GM20000 (cell line): Measurements from ENCODE around the gene ZNF407.

Source experiments
- DNase-seq: peaks from one replicate; pipeline ENCODE4 v3.0.0; 2012; ENCODE audit warnings: low spot score
- TF ChIP-seq, protein P1 (sequence below): IDR thresholded peaks from 2 replicates; pipeline ENCODE4 v1.5.1; 2012; ENCODE audit warnings: mild to moderate bottlenecking, control low read depth; ENCODE audit errors: extremely low read depth, missing control alignments

ZNF407 gene

DNA sequence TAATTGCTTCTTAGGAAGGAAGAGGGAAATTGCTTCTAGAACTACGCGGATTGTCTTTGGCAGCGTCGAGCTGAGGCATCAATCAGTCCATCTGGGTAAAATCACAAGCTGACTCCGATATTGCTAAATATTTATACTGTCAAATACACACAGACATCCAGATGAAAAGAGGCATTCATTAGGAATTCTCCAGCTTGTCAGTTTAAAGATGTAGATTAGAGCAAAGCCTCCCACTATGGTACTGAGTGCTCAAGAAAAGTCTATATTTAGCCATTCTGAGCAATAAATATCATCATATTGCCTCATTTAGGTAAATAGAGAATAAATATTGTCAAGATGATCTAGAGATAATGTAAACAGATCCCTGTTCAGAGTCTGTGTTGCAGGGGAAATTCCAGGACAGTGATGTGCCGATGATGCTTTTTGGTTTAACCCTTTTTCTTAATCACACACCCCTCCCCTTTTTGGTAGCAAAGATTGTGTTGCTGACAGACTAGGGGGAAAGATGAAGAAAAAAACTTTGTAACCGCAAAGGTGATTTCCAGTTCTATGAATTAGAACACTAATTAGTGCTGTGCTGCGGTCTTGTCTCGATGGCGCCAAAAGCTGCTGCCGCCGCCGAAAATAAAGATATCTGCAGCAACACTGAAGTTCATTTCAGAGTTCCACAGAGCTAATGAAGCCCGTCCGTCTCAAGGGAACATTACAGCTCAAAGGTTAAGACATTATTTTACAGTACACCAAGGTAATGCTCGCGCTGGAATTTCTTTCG is 439.4 kb downstream of the ZNF407 start:
- DNase-seq, result no peak
- TF ChIP-seq, protein P1, sequence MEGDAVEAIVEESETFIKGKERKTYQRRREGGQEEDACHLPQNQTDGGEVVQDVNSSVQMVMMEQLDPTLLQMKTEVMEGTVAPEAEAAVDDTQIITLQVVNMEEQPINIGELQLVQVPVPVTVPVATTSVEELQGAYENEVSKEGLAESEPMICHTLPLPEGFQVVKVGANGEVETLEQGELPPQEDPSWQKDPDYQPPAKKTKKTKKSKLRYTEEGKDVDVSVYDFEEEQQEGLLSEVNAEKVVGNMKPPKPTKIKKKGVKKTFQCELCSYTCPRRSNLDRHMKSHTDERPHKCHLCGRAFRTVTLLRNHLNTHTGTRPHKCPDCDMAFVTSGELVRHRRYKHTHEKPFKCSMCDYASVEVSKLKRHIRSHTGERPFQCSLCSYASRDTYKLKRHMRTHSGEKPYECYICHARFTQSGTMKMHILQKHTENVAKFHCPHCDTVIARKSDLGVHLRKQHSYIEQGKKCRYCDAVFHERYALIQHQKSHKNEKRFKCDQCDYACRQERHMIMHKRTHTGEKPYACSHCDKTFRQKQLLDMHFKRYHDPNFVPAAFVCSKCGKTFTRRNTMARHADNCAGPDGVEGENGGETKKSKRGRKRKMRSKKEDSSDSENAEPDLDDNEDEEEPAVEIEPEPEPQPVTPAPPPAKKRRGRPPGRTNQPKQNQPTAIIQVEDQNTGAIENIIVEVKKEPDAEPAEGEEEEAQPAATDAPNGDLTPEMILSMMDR, result no peak

DNA sequence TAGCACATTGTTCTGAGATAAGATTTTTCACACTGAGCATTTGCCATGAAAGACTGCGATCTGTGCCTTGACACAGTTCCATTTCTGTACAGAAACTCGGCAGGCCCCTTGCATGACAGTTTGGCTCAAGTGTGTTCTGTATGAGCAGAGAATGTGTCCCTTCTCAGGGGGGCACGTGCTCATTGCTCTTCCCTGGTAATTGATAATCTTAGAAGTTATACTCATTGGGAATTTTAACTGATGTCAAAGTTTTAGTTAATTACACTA is 440.0 kb downstream of the ZNF407 start:
- DNase-seq, result no peak
- TF ChIP-seq, protein P1, result no peak

DNA sequence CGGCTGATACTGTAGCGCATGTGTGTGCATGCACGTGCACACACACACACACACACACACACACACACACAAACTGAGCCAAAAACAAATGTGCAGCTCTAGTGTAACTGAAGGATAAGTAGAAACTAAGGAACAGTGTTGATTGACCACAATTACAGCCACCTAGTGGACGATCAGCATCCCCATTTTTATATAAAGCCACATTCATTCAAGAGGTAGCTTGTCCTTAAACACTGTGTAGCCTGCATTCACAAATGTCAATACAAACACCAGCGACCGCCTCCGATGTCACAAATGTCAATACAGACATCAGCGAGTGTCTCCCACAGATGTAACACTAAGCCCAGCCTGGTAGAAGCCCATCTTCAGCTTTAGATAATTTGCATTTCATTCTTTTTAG is 443.9 kb downstream of the ZNF407 start:
- DNase-seq, result no peak

DNA sequence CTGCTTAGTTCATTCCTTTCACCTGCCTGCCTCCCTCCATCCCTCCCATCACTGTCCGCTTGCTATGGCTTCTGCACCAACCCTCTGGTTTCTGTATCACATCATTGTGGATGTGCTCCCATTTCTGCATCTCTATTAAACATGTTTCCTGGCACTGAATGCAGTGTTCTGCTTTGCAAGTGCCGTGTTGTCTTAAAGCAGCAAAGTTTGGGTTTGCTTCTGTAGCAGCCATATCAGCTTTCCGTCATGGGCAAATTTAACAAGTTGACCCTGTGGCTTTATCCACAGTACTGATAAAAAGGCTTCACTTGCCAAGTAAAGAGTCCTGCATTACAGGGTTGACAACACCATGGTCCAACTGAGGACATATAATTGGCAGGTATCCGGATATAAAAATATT is 445.8 kb downstream of the ZNF407 start:
- DNase-seq, result no peak
- TF ChIP-seq, protein P1, result no peak

More for the DNA sequence above, 443.9 kb downstream of the ZNF407 start:
- TF ChIP-seq, protein P1, result no peak

DNA sequence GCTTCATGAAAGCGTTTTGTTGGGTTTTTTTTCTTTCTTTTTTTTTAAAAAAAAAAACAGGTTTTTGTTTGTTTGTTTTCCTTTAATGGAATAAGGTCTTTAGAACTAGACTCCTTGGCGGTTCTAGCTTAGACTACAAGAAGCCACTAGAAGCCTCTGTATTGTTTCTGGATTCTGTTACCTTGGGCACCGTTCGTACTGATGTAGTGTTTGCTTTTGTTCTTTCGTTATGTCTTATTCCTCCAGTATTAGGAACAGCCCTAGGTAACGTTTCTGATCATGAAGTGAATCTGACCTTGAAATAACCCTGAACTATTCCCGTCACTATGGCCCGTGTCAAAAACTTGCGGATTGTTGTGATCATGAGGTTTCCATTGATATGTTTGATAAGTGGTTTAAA is 446.6 kb downstream of the ZNF407 start:
- TF ChIP-seq, protein P1, result no peak
- DNase-seq, result no peak

DNA sequence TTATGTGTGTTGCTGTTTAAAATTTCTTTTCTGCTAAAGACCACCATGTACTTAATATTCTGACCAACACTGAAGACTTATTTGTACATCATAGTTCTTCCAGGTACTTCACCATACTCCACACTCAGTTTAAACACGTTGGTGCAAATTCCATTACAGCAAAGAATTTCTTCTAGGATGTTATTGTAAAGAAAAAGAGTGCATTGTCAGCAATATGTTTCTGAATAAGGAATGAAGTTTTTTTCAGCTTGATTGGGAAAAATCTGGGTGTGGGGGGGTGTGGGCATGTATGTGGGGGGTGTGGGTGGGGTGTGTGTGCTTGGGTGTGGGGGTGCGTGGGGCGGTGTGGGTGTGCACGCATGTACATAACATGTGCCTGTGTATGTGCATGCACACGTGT is 447.1 kb downstream of the ZNF407 start:
- no peak for DNase-seq
- TF ChIP-seq, protein P1, result no peak

DNA sequence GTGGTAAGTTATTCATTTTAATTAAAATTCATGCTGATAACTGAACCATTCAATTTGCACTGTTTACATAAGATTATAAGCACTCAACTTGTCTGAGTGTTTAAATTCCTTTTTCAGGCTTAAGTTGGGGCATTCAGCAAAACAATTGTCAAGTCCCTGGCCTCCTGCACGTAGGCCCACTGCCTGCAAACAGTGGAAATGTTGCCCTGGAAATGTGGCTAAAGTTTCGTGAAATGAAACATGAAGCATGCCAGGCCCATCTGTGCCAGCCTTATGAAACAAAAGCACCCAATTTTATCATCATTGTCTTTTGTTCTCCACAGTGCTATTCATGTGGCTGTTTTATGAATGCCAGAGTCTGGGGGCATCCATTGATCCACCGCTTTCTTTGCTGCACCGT is 447.6 kb downstream of the ZNF407 start:
- TF ChIP-seq, protein P1, result no peak
- DNase-seq, result no peak
